ENCODE measurements around the gene SHC1. TPM values are rescaled to one million over a fixed set of nuclear protein-coding genes. Genes with fewer than 3 reads are reported as not detected.

SHC1 gene
- total RNA-seq, 2 donors from 2014 or later = 88.7 to 102 TPM

DNA sequence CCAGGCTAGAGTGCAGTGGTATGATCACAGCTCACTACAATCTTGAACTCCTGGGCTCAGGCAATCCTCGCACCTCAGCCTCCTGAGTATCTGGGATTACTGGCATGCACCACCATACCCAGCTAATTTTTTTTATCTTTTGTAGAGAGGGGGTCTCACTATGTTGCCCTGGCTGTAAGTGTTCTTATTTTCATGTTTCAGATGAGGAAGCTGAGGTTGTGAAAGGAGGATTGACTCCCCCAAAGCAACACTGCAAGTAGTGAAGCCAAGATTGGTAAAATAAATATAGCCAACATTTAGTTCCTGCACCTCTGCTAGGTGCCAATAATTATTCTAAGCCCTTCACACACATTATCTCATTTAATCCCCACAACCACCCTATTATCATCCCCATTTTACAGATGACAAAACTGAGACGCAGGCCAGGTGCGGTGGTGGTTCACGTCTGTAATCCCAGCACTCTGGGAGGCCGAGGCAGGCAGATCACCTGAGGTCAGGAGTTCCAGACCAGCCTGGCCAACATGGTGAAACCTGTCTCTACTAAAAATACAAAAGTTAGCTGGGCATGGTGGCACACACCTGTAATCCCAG is 36.1 kb downstream of the SHC1 start:
- DNase-seq (no peak), ATAC-seq (no peak)
- intact Hi-C loops (cut with DNase I) = no loop called here

- intact Hi-C loops (cut with DNase I) = no loop called here
- DNase-seq = no peak
- no peak for ATAC-seq
Measured at GRCh38 chr1:154931940-154932487, 38.5 kb downstream of the SHC1 start.

DNA sequence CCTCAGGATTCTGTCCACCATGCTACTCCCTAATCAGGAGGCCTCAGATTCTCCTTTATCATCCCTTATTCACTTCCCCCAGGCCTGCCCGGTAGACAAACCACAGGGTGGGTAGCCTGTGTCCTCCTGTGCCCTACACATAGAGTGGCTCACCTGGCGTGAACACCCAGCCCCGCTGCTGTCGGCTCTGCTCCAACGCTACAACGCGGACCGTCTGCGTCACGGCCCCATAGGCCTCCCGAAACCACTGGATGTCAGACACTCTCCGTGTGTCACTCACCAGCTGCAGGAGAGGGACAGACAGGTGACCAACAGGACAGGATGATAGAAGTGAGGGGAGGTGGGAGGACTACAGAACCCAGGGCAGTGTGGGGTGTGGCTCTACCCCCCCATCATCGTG is 44.3 kb downstream of the SHC1 start:
- DNase-seq (peak; percentile 1), ATAC-seq (no peak)
- intact Hi-C loops (cut with DNase I) = no loop called here

GRCh38 chr1:154925335-154926170 is 45.0 kb downstream of the SHC1 start:
- ATAC-seq (no peak), DNase-seq (peak; percentile 4)
- intact Hi-C loops (cut with DNase I) = no loop called here

GRCh38 chr1:154923695-154924094 is 46.9 kb downstream of the SHC1 start:
- DNase-seq (peak; percentile 8), ATAC-seq (no peak)
- intact Hi-C loops (cut with DNase I) = no loop called here

GRCh38 chr1:154913273-154913672 is 57.3 kb downstream of the SHC1 start:
- intact Hi-C loops (cut with DNase I) = loop anchor here in 1 of 2 donors (2.0 to 5.0 kb wide), 2 partner anchors 24 to 149 kb away; partner anchors contain the start of genes EFNA4 and PMVK

DNA sequence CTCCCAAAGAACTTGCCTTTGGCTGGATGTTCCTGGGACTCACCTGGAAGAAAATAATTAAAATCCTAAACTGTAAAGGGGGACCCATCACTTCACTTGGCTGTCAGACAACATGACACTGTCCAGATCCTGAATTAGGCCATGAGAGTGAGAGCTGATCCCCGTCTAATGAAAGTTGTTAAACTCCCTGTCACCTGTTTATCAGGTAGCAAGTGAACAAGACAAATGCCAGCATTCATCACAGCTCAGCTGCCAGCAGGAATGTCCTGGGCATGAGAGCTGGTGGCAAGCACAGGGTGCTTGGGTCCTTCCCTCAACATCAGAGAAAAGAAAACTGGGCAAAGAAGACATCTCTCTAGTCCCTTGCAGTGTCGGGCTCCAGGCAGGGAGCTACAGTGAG is 57.8 kb downstream of the SHC1 start:
- intact Hi-C loops (cut with DNase I) = loop anchor here in 1 of 2 donors (2.0 to 5.0 kb wide), 2 partner anchors 24 to 150 kb away; partner anchors contain the start of genes EFNA4 and PMVK
- DNase-seq (no peak), ATAC-seq (peak; percentile 61 to 75)

More at GRCh38 chr1:154913273-154913672, 57.3 kb downstream of the SHC1 start:
- no peak for ATAC-seq
- no peak for DNase-seq

Small RNA genes lying within 50 kb of the gene (microRNA-seq; reads per million reads assigned to microRNA genes)
- gene MIR4258 = 0 reads per million in 2 donors

Other genes starting within 250 kb of the SHC1 start
- 1 to 10 TPM; 3.2 to 4.6 TPM for gene KCNN3, start 100.5 kb downstream of the SHC1 start, total RNA-seq
- gene PMVK, start 34.0 kb downstream of the SHC1 start, total RNA-seq = 10 to 100 TPM; 55.9 to 63.7 TPM
- gene PBXIP1, start 14.6 kb downstream of the SHC1 start, total RNA-seq = 10 to 100 TPM; 58.8 to 69.7 TPM
- gene PYGO2, start 9.0 kb downstream of the SHC1 start, total RNA-seq = 10 to 100 TPM; 15.3 to 15.8 TPM
- gene CKS1B, start 3.9 kb upstream of the SHC1 start, total RNA-seq = 10 to 100 TPM; 26.9 to 33.8 TPM
- gene FLAD1, start 12.6 kb upstream of the SHC1 start, total RNA-seq = 10 to 100 TPM; 25.9 to 30.8 TPM
- gene LENEP, start 22.8 kb upstream of the SHC1 start, total RNA-seq = not detected
- 10 to 100 TPM; 49.6 to 52.6 TPM for gene ZBTB7B, start 32.1 kb upstream of the SHC1 start, total RNA-seq
- gene DCST2, start 63.0 kb upstream of the SHC1 start, total RNA-seq = under 1 TPM in 1 of 2 donors, not detected in 1; 0.59 TPM
- gene DCST1, start 63.1 kb upstream of the SHC1 start, total RNA-seq = not detected
- 100 to 1,000 TPM; 108 to 142 TPM for gene ADAM15, start 80.6 kb upstream of the SHC1 start, total RNA-seq
- 1 to 10 TPM; 2.5 to 2.7 TPM for gene EFNA4, start 93.0 kb upstream of the SHC1 start, total RNA-seq
- 1 to 10 TPM; 1.1 to 1.4 TPM for gene EFNA3, start 108.1 kb upstream of the SHC1 start, total RNA-seq
- gene EFNA1, start 157.1 kb upstream of the SHC1 start, total RNA-seq = 10 to 100 TPM; 33.3 to 39.1 TPM
- gene SLC50A1, start 165.1 kb upstream of the SHC1 start, total RNA-seq = 10 to 100 TPM; 12.2 to 13.0 TPM
- 10 to 100 TPM; 65.8 to 78.6 TPM for gene DPM3, start 169.8 kb upstream of the SHC1 start, total RNA-seq
- 100 to 1,000 TPM; 143 to 156 TPM for gene KRTCAP2, start 202.6 kb upstream of the SHC1 start, total RNA-seq
- gene TRIM46, start 203.1 kb upstream of the SHC1 start, total RNA-seq = under 1 TPM; 0.15 to 0.21 TPM
- gene THBS3, start 237.2 kb upstream of the SHC1 start, total RNA-seq = 10 to 100 TPM; 17.9 to 18.6 TPM
- gene MTX1, start 237.9 kb upstream of the SHC1 start, total RNA-seq = 10 to 100 TPM; 19.7 to 25.5 TPM